SK-N-SH treated with all-trans-retinoic acid at 6 μM for 48 hours (cell line): ENCODE data around the gene LAMA5.

ENCODE experiments used
- ATAC-seq: fragments of 200-7000 bp; cut with Tn5 transposase; 3 replicates; pipeline ENCODE4 v1.9.1; 2020; ENCODE audit warnings: mild to moderate bottlenecking, moderate library complexity
- ARNTL ChIP-seq: fragments of 450-650 bp; formaldehyde crosslinking; IDR thresholded peaks from 2 replicates; pipeline ENCODE4 v1.5.0; 2020; ENCODE audit warnings: low read depth, mild to moderate bottlenecking, moderate library complexity, borderline replicate concordance
- BACH2 ChIP-seq: fragments of 250-450 bp; sonication (Bioruptor Pico); IDR thresholded peaks from 2 replicates; pipeline ENCODE4 v1.9.0; 2021; ENCODE audit warnings: mild to moderate bottlenecking, borderline replicate concordance
- CSDC2 ChIP-seq: fragments of 250-450 bp; sonication (Bioruptor Pico); IDR thresholded peaks from 2 replicates; pipeline ENCODE4 v1.5.0; 2020; ENCODE audit warnings: mild to moderate bottlenecking, moderate library complexity
- ESRRG ChIP-seq: fragments of 250-450 bp; sonication (Bioruptor Pico); IDR thresholded peaks from 2 replicates; pipeline ENCODE4 v1.6.1; 2021; ENCODE audit warnings: mild to moderate bottlenecking
- GLIS3 ChIP-seq: fragments of 250-450 bp; sonication (Bioruptor Pico); IDR thresholded peaks from 2 replicates; pipeline ENCODE4 v1.5.0; 2020; ENCODE audit warnings: mild to moderate bottlenecking, moderate library complexity
- ISL1 ChIP-seq: fragments of 250-450 bp; sonication (Bioruptor Pico); IDR thresholded peaks from 2 replicates; pipeline ENCODE4 v2.1.2; 2022; ENCODE audit warnings: mild to moderate bottlenecking, moderate library complexity
- OSR1 ChIP-seq: fragments of 250-450 bp; sonication (Bioruptor Pico); IDR thresholded peaks from 2 replicates; pipeline ENCODE4 v1.8.0; 2022; ENCODE audit warnings: moderate library complexity, mild to moderate bottlenecking, inconsistent platforms
- PPARA ChIP-seq: fragments of 250-450 bp; sonication (Bioruptor Pico); IDR thresholded peaks from 2 replicates; pipeline ENCODE4 v1.5.0; 2020; ENCODE audit warnings: mild to moderate bottlenecking, borderline replicate concordance
- RARB ChIP-seq: fragments of 250-450 bp; sonication (Bioruptor Pico); IDR thresholded peaks from 2 replicates; pipeline ENCODE4 v1.8.0; 2021; ENCODE audit warnings: mild to moderate bottlenecking, moderate library complexity
- SNAI2 ChIP-seq: fragments of 250-450 bp; sonication (Bioruptor Pico); IDR thresholded peaks from 2 replicates; pipeline ENCODE4 v1.5.0; 2020; ENCODE audit warnings: mild to moderate bottlenecking, moderate library complexity
- TCF4 ChIP-seq: fragments of 250-450 bp; sonication (Bioruptor Pico); IDR thresholded peaks from 2 replicates; pipeline ENCODE4 v1.8.0; 2021; ENCODE audit warnings: mild to moderate bottlenecking, moderate library complexity, borderline replicate concordance
- TOX ChIP-seq: fragments of 250-450 bp; sonication (Bioruptor Pico); IDR thresholded peaks from 2 replicates; pipeline ENCODE4 v1.8.0; 2021; ENCODE audit warnings: mild to moderate bottlenecking, moderate library complexity, borderline replicate concordance
- ZC3H10 ChIP-seq: fragments of 250-450 bp; sonication (Bioruptor Pico); IDR thresholded peaks from 2 replicates; pipeline ENCODE4 v1.5.1; 2021; ENCODE audit warnings: mild to moderate bottlenecking, moderate library complexity
- ZFP3 ChIP-seq: fragments of 250-450 bp; sonication (Bioruptor Pico); IDR thresholded peaks from 2 replicates; pipeline ENCODE4 v1.5.0; 2020; ENCODE audit warnings: mild to moderate bottlenecking, moderate library complexity
- ZNF565 ChIP-seq: fragments of 450-650 bp; formaldehyde crosslinking; conservative IDR thresholded peaks from 2 replicates; pipeline ENCODE4 v1.5.0; 2020; ENCODE audit warnings: low read depth, mild to moderate bottlenecking, moderate library complexity
- ZNF70 ChIP-seq: fragments of 450-650 bp; formaldehyde crosslinking; IDR thresholded peaks from 2 replicates; pipeline ENCODE4 v1.5.0; 2020; ENCODE audit warnings: mild to moderate bottlenecking, moderate library complexity
- ZNF8 ChIP-seq: fragments of 450-650 bp; formaldehyde crosslinking; IDR thresholded peaks from 2 replicates; pipeline ENCODE4 v1.5.0; 2020; ENCODE audit warnings: mild to moderate bottlenecking, moderate library complexity
- TF ChIP-seq, protein P1 (sequence below): fragments of 250-450 bp; sonication (Bioruptor Pico); IDR thresholded peaks from 2 replicates; pipeline ENCODE4 v1.5.1; 2021; ENCODE audit warnings: mild to moderate bottlenecking, moderate library complexity
- TF ChIP-seq, protein P2 (sequence below): fragments of 250-450 bp; sonication (Bioruptor Pico); IDR thresholded peaks from 2 replicates; pipeline ENCODE4 v1.8.0; 2020; ENCODE audit warnings: mild to moderate bottlenecking, moderate library complexity, borderline replicate concordance
- TF ChIP-seq, protein P3 (sequence below): fragments of 250-450 bp; sonication (Bioruptor Pico); IDR thresholded peaks from 2 replicates; pipeline ENCODE4 v1.5.1; 2020; ENCODE audit warnings: low read depth, mild to moderate bottlenecking, moderate library complexity
- TF ChIP-seq, protein P4 (sequence below): fragments of 250-450 bp; sonication (Bioruptor Pico); IDR thresholded peaks from 2 replicates; pipeline ENCODE4 v1.5.0; 2020; ENCODE audit warnings: mild to moderate bottlenecking, moderate library complexity

The LAMA5 gene

DNA sequence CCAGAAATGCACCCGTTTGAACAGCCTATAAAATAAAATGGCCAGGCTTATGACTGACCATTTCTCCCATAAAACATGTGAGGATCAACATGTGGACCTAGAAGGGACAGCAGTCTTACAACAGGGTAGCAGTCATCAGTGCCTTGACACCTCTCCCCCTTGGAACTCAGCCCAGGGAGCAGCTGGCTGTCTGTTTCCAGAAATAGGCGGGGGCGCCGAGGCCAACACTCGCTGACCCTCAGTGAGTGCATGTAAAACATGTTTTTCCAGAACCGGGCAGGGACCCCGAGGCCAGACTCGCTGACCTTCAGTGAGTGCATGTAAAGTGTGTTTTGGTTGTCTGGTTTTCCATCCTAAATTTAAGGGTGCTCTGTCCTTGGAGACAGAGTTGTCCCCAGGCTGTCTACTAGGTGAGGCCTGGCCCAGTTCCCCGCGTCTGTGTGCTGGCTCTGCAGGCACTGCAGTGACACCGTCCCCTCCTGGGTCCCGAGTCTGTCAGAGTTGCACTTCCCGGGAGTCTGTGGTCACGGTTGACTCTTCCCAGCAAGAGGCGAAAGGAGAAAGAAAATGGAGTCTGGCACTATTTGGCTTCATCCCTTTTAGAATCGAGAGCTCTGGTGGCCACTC is 84.1 kb downstream of the LAMA5 start:
- no peak for ATAC-seq
- TF ChIP-seq, protein P1, sequence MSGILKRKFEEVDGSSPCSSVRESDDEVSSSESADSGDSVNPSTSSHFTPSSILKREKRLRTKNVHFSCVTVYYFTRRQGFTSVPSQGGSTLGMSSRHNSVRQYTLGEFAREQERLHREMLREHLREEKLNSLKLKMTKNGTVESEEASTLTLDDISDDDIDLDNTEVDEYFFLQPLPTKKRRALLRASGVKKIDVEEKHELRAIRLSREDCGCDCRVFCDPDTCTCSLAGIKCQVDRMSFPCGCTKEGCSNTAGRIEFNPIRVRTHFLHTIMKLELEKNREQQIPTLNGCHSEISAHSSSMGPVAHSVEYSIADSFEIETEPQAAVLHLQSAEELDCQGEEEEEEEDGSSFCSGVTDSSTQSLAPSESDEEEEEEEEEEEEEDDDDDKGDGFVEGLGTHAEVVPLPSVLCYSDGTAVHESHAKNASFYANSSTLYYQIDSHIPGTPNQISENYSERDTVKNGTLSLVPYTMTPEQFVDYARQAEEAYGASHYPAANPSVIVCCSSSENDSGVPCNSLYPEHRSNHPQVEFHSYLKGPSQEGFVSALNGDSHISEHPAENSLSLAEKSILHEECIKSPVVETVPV (CRISPR knock-in tag), result no peak
- no peak for TF ChIP-seq ZNF8
- no peak for TF ChIP-seq ISL1 (CRISPR knock-in tag)

DNA sequence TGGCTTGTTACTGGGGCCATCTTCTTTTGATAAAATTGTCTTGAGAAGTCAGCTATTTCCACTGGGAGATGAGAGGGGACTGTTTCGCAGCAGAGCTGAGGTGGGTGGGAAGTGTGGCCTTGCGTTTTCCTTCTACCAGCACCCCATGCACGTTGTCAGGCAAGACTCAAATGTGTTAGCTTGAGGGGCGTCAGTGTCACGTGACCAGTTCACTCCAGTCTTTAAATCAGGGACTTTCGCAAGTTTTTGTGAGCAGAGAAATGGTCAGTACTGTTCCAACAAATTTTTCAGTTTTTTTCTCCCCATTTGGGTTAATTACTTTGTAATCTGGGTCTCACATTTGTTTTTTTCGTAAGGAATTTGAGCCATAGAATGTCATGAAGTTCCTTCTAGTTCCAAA is 85.0 kb downstream of the LAMA5 start:
- TF ChIP-seq SNAI2, result no peak
- no peak for TF ChIP-seq RARB (CRISPR knock-in tag)
- TF ChIP-seq, protein P1 (CRISPR knock-in tag), result no peak
- TF ChIP-seq, protein P2, sequence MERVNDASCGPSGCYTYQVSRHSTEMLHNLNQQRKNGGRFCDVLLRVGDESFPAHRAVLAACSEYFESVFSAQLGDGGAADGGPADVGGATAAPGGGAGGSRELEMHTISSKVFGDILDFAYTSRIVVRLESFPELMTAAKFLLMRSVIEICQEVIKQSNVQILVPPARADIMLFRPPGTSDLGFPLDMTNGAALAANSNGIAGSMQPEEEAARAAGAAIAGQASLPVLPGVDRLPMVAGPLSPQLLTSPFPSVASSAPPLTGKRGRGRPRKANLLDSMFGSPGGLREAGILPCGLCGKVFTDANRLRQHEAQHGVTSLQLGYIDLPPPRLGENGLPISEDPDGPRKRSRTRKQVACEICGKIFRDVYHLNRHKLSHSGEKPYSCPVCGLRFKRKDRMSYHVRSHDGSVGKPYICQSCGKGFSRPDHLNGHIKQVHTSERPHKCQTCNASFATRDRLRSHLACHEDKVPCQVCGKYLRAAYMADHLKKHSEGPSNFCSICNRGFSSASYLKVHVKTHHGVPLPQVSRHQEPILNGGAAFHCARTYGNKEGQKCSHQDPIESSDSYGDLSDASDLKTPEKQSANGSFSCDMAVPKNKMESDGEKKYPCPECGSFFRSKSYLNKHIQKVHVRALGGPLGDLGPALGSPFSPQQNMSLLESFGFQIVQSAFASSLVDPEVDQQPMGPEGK (CRISPR knock-in tag), result no peak
- no peak for TF ChIP-seq OSR1 (CRISPR knock-in tag)
- no peak for TF ChIP-seq ZC3H10 (CRISPR knock-in tag)
- no peak for TF ChIP-seq BACH2 (CRISPR knock-in tag)
- TF ChIP-seq, protein P3, sequence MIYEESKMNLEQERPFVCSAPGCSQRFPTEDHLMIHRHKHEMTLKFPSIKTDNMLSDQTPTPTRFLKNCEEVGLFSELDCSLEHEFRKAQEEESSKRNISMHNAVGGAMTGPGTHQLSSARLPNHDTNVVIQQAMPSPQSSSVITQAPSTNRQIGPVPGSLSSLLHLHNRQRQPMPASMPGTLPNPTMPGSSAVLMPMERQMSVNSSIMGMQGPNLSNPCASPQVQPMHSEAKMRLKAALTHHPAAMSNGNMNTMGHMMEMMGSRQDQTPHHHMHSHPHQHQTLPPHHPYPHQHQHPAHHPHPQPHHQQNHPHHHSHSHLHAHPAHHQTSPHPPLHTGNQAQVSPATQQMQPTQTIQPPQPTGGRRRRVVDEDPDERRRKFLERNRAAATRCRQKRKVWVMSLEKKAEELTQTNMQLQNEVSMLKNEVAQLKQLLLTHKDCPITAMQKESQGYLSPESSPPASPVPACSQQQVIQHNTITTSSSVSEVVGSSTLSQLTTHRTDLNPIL (CRISPR knock-in tag), result no peak
- no peak for TF ChIP-seq ZFP3
- TF ChIP-seq ZNF70 (CRISPR knock-in tag), result no peak
- no peak for TF ChIP-seq ESRRG
- no peak for TF ChIP-seq CSDC2 (CRISPR knock-in tag)
- TF ChIP-seq TOX (CRISPR knock-in tag), result no peak
- TF ChIP-seq ISL1 (CRISPR knock-in tag), result no peak
- no peak for TF ChIP-seq PPARA (CRISPR knock-in tag)
- TF ChIP-seq TCF4 (CRISPR knock-in tag), result no peak
- TF ChIP-seq, protein P4, sequence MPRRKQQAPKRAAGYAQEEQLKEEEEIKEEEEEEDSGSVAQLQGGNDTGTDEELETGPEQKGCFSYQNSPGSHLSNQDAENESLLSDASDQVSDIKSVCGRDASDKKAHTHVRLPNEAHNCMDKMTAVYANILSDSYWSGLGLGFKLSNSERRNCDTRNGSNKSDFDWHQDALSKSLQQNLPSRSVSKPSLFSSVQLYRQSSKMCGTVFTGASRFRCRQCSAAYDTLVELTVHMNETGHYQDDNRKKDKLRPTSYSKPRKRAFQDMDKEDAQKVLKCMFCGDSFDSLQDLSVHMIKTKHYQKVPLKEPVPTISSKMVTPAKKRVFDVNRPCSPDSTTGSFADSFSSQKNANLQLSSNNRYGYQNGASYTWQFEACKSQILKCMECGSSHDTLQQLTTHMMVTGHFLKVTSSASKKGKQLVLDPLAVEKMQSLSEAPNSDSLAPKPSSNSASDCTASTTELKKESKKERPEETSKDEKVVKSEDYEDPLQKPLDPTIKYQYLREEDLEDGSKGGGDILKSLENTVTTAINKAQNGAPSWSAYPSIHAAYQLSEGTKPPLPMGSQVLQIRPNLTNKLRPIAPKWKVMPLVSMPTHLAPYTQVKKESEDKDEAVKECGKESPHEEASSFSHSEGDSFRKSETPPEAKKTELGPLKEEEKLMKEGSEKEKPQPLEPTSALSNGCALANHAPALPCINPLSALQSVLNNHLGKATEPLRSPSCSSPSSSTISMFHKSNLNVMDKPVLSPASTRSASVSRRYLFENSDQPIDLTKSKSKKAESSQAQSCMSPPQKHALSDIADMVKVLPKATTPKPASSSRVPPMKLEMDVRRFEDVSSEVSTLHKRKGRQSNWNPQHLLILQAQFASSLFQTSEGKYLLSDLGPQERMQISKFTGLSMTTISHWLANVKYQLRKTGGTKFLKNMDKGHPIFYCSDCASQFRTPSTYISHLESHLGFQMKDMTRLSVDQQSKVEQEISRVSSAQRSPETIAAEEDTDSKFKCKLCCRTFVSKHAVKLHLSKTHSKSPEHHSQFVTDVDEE (CRISPR knock-in tag), result no peak
- no peak for ATAC-seq

DNA sequence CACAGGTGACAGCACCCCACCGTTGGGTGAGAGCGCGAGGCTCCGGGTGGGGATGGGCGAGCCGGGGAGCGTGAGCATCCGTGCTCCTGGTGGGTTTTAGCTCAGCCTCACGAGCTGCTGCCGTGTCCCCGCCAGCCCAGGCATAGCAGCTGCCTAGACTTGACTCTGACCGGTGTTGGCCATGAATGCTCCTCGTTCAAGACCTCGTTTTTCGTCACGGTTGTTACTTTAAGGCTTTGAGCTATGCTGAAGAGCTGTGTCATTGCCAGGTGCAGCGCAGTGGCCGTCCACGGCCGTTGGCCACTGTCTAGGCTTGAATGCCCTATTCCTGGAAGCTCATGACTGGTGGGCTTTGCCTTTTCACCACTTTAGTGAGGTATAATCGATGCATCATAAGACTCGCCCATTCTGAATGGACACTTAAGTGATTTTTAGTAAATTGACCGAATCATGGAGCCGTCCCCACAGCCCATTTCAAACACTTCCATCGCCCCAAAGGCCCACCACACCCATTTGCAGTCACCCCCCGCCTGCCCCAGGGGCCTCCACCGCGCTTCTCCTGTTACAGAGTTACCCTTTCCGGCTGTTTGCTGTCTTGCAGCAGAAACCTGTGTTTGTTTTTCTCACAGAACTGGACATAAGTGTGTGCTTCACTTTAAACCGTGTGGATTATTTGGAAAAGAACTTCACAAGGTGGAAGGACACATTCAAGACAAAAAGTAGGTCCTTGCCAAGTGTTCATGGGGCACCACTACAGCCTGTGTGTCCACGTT is 85.8 kb downstream of the LAMA5 start:
- no peak for ATAC-seq
- TF ChIP-seq GLIS3 (CRISPR knock-in tag), result no peak
- TF ChIP-seq ZC3H10 (CRISPR knock-in tag), result no peak
- no peak for TF ChIP-seq ISL1 (CRISPR knock-in tag)
- TF ChIP-seq, protein P3 (CRISPR knock-in tag), result no peak
- TF ChIP-seq ARNTL (CRISPR knock-in tag), result no peak
- TF ChIP-seq ZNF8, result no peak
- no peak for TF ChIP-seq ZNF565 (CRISPR knock-in tag)
